NCI-H524 (cell line): ENCODE measurements around the gene ALPK1.
"Not testable (repeated sequence)": the region's sequence is repeated elsewhere in the genome, so short reads cannot be mapped to it uniquely, and the experiment has no call there.

Source experiments
- DNase-seq, 2 experiments: peaks; one replicate each; lab custom pipeline; 2025; lab: John Stamatoyannopoulos, UW

ALPK1 gene

DNA sequence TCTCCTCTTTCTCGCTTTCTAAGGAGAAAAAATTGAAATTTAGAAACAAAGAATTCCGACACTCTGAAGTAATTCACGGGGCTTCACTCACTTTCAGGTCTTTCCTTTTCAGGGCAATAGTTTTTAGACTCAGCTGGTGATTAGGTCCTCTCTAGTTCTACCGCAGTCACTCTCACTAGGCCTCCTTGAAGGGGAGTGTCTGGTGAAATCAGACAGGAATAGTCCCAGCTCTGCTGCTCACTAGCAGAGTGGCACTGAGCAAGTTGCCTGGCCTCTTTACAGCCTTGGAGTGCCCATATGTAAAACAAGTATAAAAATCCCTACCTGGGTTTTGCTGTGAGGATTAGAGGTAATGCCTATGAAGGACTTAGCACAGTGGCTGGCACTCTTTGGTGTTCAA lies 154.7 kb downstream of the ALPK1 start:
- DNase-seq: no peak

DNA sequence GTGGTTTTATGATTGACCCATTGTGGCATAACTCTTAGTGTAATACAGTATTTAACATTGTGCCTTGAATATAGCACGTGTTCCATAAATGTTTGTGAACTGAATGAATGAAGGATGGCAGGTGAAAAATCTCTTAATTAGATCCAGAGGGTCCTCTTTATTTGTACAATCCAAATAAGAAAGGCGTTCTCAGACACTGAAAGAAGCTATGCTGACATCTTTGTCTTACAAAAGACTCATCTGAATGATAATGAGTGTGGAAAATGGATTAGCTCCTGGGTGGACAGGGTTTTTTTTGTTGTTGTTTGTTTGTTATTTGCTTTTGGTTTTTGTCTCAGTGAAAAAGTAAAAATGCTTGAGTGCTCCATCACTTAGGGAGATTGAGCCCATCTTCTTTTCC lies 156.2 kb downstream of the ALPK1 start:
- no peak for DNase-seq

DNA sequence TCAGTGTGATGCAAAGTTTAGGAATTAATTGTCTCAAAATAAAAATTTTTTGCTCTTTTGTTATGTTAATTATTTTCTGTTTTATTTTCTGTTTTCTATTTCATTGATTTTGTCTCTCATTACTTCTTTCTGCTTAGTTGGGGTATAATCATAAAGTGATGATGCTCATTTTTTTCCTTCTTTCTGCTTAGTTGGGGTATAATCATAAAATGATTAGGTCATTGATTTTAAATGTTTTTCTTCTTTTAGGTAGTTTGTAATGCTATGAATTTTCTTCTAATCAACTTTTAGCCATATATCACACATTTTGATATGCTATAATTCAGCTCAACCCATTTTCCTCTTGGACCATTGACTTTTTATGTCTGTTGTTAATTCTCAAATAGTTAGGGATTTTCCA lies 175.1 kb downstream of the ALPK1 start:
- no peak for DNase-seq

DNA sequence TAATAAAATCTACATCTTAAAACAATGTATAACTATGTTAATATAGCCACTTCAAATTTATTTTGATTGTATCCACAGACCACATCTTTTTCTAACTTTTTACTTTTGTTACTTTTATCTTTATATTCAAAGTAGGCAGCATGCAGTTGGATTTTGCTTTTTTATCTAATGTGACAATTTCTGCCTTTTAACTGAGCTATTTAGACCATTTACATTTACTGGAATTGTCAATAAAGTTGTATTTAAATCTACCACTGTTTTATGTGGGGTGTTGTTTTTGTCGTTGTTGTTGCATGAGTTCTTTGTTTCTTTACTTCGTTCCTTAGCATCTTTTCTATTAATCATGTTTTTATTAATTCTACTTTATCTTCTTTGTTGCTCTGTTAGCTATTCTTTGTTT lies 176.8 kb downstream of the ALPK1 start:
- no peak for DNase-seq

DNA sequence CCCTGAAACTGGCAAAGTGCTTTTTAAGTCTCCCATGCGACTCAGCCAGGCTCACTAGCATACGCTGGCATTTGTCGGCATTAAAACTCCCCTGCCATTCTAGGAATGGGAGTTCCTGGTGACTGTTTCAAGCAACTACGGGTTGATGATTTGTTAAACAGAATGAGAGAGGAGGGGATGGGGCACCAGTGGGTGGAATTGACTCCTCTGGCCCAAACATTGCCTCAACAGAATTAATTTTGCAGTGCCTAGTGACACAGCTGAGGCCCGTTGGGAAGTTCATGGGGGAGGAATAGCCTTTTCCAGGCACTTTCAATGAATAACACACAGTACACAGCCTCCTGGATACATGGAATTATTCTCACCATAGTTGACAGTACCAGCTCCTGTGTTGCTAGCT lies 188.8 kb downstream of the ALPK1 start:
- no peak for DNase-seq

DNA sequence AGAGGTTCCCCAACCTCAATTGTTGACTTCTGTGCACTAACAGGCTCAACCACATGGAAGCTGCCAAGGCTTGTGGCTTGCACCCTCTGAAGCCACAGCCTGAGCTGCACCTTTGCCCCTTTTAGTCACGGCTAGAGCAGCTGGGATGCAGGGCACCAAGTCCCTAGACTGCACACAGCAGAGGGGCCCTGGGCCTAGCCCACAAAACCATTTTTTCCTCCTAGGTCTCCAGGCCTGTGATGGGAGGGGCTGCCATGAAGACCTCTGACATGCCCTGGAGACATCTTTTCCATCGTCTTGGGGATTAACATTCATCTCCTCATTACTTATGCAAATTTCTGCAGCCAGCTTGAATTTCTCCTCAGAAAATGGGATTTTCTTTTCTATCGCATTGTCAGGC lies 193.6 kb downstream of the ALPK1 start:
- DNase-seq: not testable (repeated sequence)
